Measurements from ENCODE around the gene RPS6KB2. TPM values are rescaled to one million over a fixed set of nuclear protein-coding genes. Genes with fewer than 3 reads are reported as not detected.

RPS6KB2 gene
- total and polyA plus RNA-seq, 2 donors (not counting 3 experiments of a cell fraction or from before 2014, with no cell fraction given): 53.8 to 60.0 TPM

- H3K4me2 ChIP-seq (ENCODE audit: insufficient read depth, low read length): no peak overlapping the region
- FAIRE-seq: no peak
- H3K9ac ChIP-seq (replicated peaks; ENCODE audit: extremely low read depth, insufficient read depth, low read length): no peak overlapping the region
- peaks cover 0 to 22% of the 10 kb centered on the region in 2 experiments for H3K36me3 ChIP-seq (ENCODE audit: control insufficient read depth in 2 of 2, extremely low read depth in 1 of 2, insufficient read depth in 2 of 2, low read length in 2 of 2)
- no peaks in the 10 kb centered on the region for H3K9me3 ChIP-seq (replicated peaks; ENCODE audit: control insufficient read depth, insufficient read depth, low read length)
- no peak overlapping the region for H2AFZ ChIP-seq (ENCODE audit: low read depth, low read length)
- H3K79me2 ChIP-seq (ENCODE audit: control insufficient read depth, insufficient read depth, low read length): peaks cover 11% of the 10 kb centered on the region
- no peaks in the 10 kb centered on the region for H4K20me1 ChIP-seq (replicated peaks; ENCODE audit: control insufficient read depth, extremely low read depth, insufficient read depth, low read length)
- dilution Hi-C loops (cut with MboI; ENCODE audit: extremely low pct_ligation_motif_present, low sequenced_read_pairs) (no loop called here), intact Hi-C loops (cut with micrococcal nuclease) (loop anchor here (2.0 kb wide), 2 partner anchors 39 to 63 kb away; partner anchors contain the start of gene PITPNM1)
- no peaks in the 10 kb centered on the region for H3K9me1 ChIP-seq (replicated peaks; ENCODE audit: control insufficient read depth, extremely low read depth, insufficient read depth, low read length)
- no peak for DNase-seq (ENCODE audit: low read depth, low spot score)
- no TSS peak for BruUV-seq (replicated peaks)
- CTCF ChIA-PET: no interaction called here
- no peak overlapping the region for H3K27ac ChIP-seq (ENCODE audit: insufficient read depth, low read depth, low read length)
- H3K27me3 ChIP-seq (ENCODE audit: control insufficient read depth in 2 of 2, insufficient read depth in 2 of 2, low read length in 2 of 2): no peaks in the 10 kb centered on the region
- peaks cover 6% of the 10 kb centered on the region for H3K4me1 ChIP-seq (ENCODE audit: control insufficient read depth, extremely low read depth, insufficient read depth, low read length)
- no peak for TF ChIP-seq MYC (IDR thresholded peaks at IDR 0.05; ENCODE audit: low read depth, low read length)
- TF ChIP-seq, protein P1, sequence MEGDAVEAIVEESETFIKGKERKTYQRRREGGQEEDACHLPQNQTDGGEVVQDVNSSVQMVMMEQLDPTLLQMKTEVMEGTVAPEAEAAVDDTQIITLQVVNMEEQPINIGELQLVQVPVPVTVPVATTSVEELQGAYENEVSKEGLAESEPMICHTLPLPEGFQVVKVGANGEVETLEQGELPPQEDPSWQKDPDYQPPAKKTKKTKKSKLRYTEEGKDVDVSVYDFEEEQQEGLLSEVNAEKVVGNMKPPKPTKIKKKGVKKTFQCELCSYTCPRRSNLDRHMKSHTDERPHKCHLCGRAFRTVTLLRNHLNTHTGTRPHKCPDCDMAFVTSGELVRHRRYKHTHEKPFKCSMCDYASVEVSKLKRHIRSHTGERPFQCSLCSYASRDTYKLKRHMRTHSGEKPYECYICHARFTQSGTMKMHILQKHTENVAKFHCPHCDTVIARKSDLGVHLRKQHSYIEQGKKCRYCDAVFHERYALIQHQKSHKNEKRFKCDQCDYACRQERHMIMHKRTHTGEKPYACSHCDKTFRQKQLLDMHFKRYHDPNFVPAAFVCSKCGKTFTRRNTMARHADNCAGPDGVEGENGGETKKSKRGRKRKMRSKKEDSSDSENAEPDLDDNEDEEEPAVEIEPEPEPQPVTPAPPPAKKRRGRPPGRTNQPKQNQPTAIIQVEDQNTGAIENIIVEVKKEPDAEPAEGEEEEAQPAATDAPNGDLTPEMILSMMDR (IDR thresholded peaks at IDR 0.05; ENCODE audit: extremely low read depth in 1 of 2, insufficient read depth in 1 of 2, low read depth in 1 of 2, low read length in 2 of 2): no peak
- no peak for TF ChIP-seq EZH2 (IDR thresholded peaks at IDR 0.05; ENCODE audit: borderline replicate concordance, low read depth, low read length, severe bottlenecking)
- TF ChIP-seq JUN (IDR thresholded peaks at IDR 0.05; ENCODE audit: borderline replicate concordance, insufficient read depth, insufficient read length, low read depth): no peak
- no peak for TF ChIP-seq MAX (IDR thresholded peaks at IDR 0.05; ENCODE audit: insufficient read depth, insufficient read length)
- no peak for TF ChIP-seq POLR2A (IDR thresholded peaks at IDR 0.05; ENCODE audit: low read depth, low read length)
- TF ChIP-seq POLR2AphosphoS5 (IDR thresholded peaks at IDR 0.05; ENCODE audit: insufficient read depth, low read depth, low read length): no peak
- TF ChIP-seq FOS (IDR thresholded peaks at IDR 0.05; ENCODE audit: borderline replicate concordance, insufficient read depth, low read length): no peak
- TF ChIP-seq GATA2 (IDR thresholded peaks at IDR 0.05; ENCODE audit: insufficient read depth, insufficient read length, low read depth, low read length): no peak
- POLR2A ChIA-PET: no interaction called here
- no peak overlapping the region for H3K4me3 ChIP-seq (replicated peaks in 1 of 3; ENCODE audit: insufficient read depth in 1 of 3, low read depth in 1 of 3, low read length in 3 of 3)
Measured at GRCh38 chr11:67441731-67442351, 13.5 kb downstream of the RPS6KB2 start.

Data from endothelial cell of umbilical vein (primary cell).